Endothelial cell of umbilical vein (primary cell): Measurements from ENCODE around the gene TXNL4B. TPM values are rescaled to one million over a fixed set of nuclear protein-coding genes. Genes with fewer than 3 reads are reported as not detected.

ENCODE experiments used
- BruUV-seq: library from RNA; stranded (reverse); fragments of 400-500 nt; replicated peaks from 2 replicates; lab custom pipeline; 2021; lab: Mats Ljungman, UMichigan
- CTCF ChIA-PET: fragments of 300-600, 350-600 bp; sonication (Branson Sonifier 250); formaldehyde crosslinking; loops from one replicate; lab custom pipeline; 2021; ENCODE audit warnings: antibody characterized with exemption, inconsistent platforms; lab: Charles Lee
- POLR2A ChIA-PET: fragments of 300-600, 350-600 bp; sonication (Branson Sonifier 250); formaldehyde crosslinking; loops from one replicate; lab custom pipeline; 2021; ENCODE audit warnings: antibody characterized with exemption, inconsistent platforms; lab: Charles Lee
- DNase-seq: peaks from one replicate; pipeline ENCODE4 v3.0.0-alpha.2; 2011; ENCODE audit warnings: low read depth, low spot score
- FAIRE-seq: peaks from 2 replicates; lab custom pipeline; 2011; peaks lifted over from hg19 to GRCh38; lab: Jason Lieb, UNC
- H2AFZ ChIP-seq: 2 replicates; pipeline ENCODE4 v1.6.0; 2012; ENCODE audit warnings: low read depth, low read length, control low read depth, inconsistent platforms
- H3K27ac ChIP-seq: 2 replicates; pipeline ENCODE4 v1.5.1; 2011; ENCODE audit warnings: low read depth, mild to moderate bottlenecking, control low read depth, low read length, moderate library complexity; ENCODE audit not compliant: insufficient read depth
- H3K27me3 ChIP-seq, 2 experiments: 2 replicates each; pipeline versions ENCODE4 v1.6.0 to v1.6.1; 2011; ENCODE audit warnings: low read length in 2 of 2, mixed read lengths in 1 of 2; ENCODE audit not compliant: control insufficient read depth in 2 of 2, insufficient read depth in 2 of 2
- H3K36me3 ChIP-seq, 2 experiments: 2 replicates in 1 of 2; 3 replicates in 1 of 2; pipeline ENCODE4 v1.5.1; 2011; ENCODE audit warnings: low read length in 2 of 2, mild to moderate bottlenecking in 1 of 2, moderate library complexity in 1 of 2; ENCODE audit not compliant: control insufficient read depth in 2 of 2, insufficient read depth in 2 of 2; ENCODE audit errors: extremely low read depth in 1 of 2
- H3K4me1 ChIP-seq: 3 replicates; pipeline ENCODE4 v1.5.1; 2011; ENCODE audit warnings: mild to moderate bottlenecking, low read length; ENCODE audit not compliant: control insufficient read depth, insufficient read depth; ENCODE audit errors: extremely low read depth
- H3K4me2 ChIP-seq: 2 replicates; pipeline ENCODE4 v1.6.1; 2011; ENCODE audit warnings: low read length, control low read depth, mixed read lengths; ENCODE audit not compliant: insufficient read depth
- H3K4me3 ChIP-seq, 3 experiments: fragments of 200-600 bp in 1 of 3; sonication (generic), shearing (Covaris generic) in 1 of 3; replicated peaks in 1 of 3; 2 replicates each; pipeline ENCODE4 v1.5.1; 2011 to 2016; ENCODE audit warnings: control low read depth in 3 of 3, low read length in 3 of 3, mild to moderate bottlenecking in 2 of 3, inconsistent platforms in 1 of 3, low read depth in 1 of 3, moderate library complexity in 1 of 3; ENCODE audit not compliant: insufficient read depth in 1 of 3
- H3K79me2 ChIP-seq: 2 replicates; pipeline ENCODE4 v1.6.0; 2012; ENCODE audit warnings: low read length, inconsistent platforms; ENCODE audit not compliant: control insufficient read depth, insufficient read depth
- H3K9ac ChIP-seq: replicated peaks from 2 replicates; pipeline ENCODE3; 2011; ENCODE audit warnings: low read length, control low read depth; ENCODE audit not compliant: insufficient read depth; ENCODE audit errors: extremely low read depth
- H3K9me1 ChIP-seq: replicated peaks from 3 replicates; pipeline ENCODE4 v1.6.0; 2011; ENCODE audit warnings: mild to moderate bottlenecking, low read length; ENCODE audit not compliant: control insufficient read depth, insufficient read depth; ENCODE audit errors: extremely low read depth
- H3K9me3 ChIP-seq: replicated peaks from 2 replicates; pipeline ENCODE4 v1.5.1; 2012; ENCODE audit warnings: low read length, inconsistent platforms; ENCODE audit not compliant: control insufficient read depth, insufficient read depth
- H4K20me1 ChIP-seq: replicated peaks from 2 replicates; pipeline ENCODE3; 2011; ENCODE audit warnings: mild to moderate bottlenecking, low read length; ENCODE audit not compliant: control insufficient read depth, insufficient read depth; ENCODE audit errors: extremely low read depth
- CTCF ChIP-seq, 2 donors: IDR thresholded peaks; 1 replicate in 1 of 2; 2 replicates in 1 of 2; pipeline ENCODE4 v1.5.1; 2011; ENCODE audit warnings: low read length in 2 of 2, mild to moderate bottlenecking in 2 of 2, moderate library complexity in 2 of 2, control low read depth in 1 of 2, inconsistent platforms in 1 of 2, low read depth in 1 of 2; ENCODE audit not compliant: insufficient read depth in 1 of 2; ENCODE audit errors: extremely low read depth in 1 of 2
- EZH2 ChIP-seq: IDR thresholded peaks from 2 replicates; pipeline ENCODE4 v1.6.1; 2012; ENCODE audit warnings: borderline replicate concordance, low read depth, mild to moderate bottlenecking, moderate library complexity, low read length, inconsistent platforms; ENCODE audit not compliant: severe bottlenecking
- FOS ChIP-seq: IDR thresholded peaks from 2 replicates; pipeline ENCODE4 v1.6.1; 2011; ENCODE audit warnings: mild to moderate bottlenecking, low read length, moderate library complexity, borderline replicate concordance; ENCODE audit not compliant: insufficient read depth
- GATA2 ChIP-seq: IDR thresholded peaks from 2 replicates; pipeline ENCODE4 v1.7.0; 2011; ENCODE audit warnings: low read depth, mild to moderate bottlenecking, moderate library complexity, mixed read lengths, low read length; ENCODE audit not compliant: insufficient read length, insufficient read depth
- JUN ChIP-seq: IDR thresholded peaks from 2 replicates; pipeline ENCODE4 v1.6.1; 2011; ENCODE audit warnings: borderline replicate concordance, low read depth; ENCODE audit not compliant: insufficient read length, insufficient read depth
- MAX ChIP-seq: IDR thresholded peaks from 2 replicates; pipeline ENCODE4 v1.6.1; 2011; ENCODE audit not compliant: insufficient read depth, insufficient read length
- MYC ChIP-seq: IDR thresholded peaks from one replicate; pipeline ENCODE4 v1.6.1; 2011; ENCODE audit warnings: mild to moderate bottlenecking, low read depth, low read length
- POLR2A ChIP-seq: IDR thresholded peaks from 2 replicates; pipeline ENCODE4 v1.6.1; 2012; ENCODE audit warnings: low read depth, mild to moderate bottlenecking, control low read depth, low read length
- POLR2AphosphoS5 ChIP-seq: IDR thresholded peaks from 2 replicates; pipeline ENCODE4 v1.6.1; 2012; ENCODE audit warnings: low read depth, mild to moderate bottlenecking, control low read depth, low read length, moderate library complexity; ENCODE audit not compliant: insufficient read depth
- dilution Hi-C: fragments of 300-500 bp; cut with MboI; formaldehyde crosslinking; loops from one replicate; pipeline ENCODE4 v1.15.0; 2019; ENCODE audit warnings: low sequenced_read_pairs; ENCODE audit not compliant: extremely low pct_ligation_motif_present
- intact Hi-C: fragments of 100-400 bp; cut with micrococcal nuclease; formaldehyde crosslinking; loops from one replicate; pipeline ENCODE4 v1.10.0; 2022
- polyA plus RNA-seq, 4 experiments: library from polyadenylated mRNA; depleted of rRNA in 3 of 4; stranded (reverse) in 3 of 4; unstranded in 1 of 4; fragments of >200 nt; gene quantifications; 2 replicates each; pipeline versions ENCODE4 v1.2.1 to v1.2.3, GENCODE V29; 2011 to 2012; ENCODE audit warnings: missing spikeins in 1 of 4
- total RNA-seq: library from RNA; stranded (reverse); gene quantifications from 2 replicates; pipeline ENCODE4 v1.2.3, GENCODE V29; 2021

TXNL4B gene
- total and polyA plus RNA-seq, 2 donors (not counting 3 experiments of a cell fraction or from before 2014, with no cell fraction given), result 10.0 to 12.7 TPM

- dilution Hi-C loops (no loop called here), intact Hi-C loops (loop anchor here (5.0 to 10.0 kb wide), 3 partner anchors 169 to 973 kb away; partner anchors contain the start of gene PHLPP2)
- FAIRE-seq (no peak), DNase-seq (no peak)
- Histone ChIP-seq H4K20me1 (no peaks in the 10 kb centered on the region), H3K27ac (peak overlapping the region; percentile 80), H3K79me2 (peaks cover 60% of the 10 kb centered on the region), H3K4me3 (peak overlapping the region; percentile 59 to 98 (median 87)), H2AFZ (peak overlapping the region; percentile 60), H3K27me3 (no peaks in the 10 kb centered on the region), H3K4me1 (peaks cover 18% of the 10 kb centered on the region), H3K4me2 (peak overlapping the region; percentile 99), H3K36me3 (peaks cover 7 to 29% of the 10 kb centered on the region in 2 experiments), H3K9me1 (no peaks in the 10 kb centered on the region), H3K9ac (peak overlapping the region; percentile 91), H3K9me3 (no peaks in the 10 kb centered on the region)
- no TSS peak for BruUV-seq
- ChIA-PET POLR2A (no interaction called here), CTCF (interaction anchor here (1.1 to 1.8 kb wide), 3 partner anchors 21 to 133 kb away, joined by 4 to 8 read pairs (median 5); no protein-coding TSS in a partner anchor)
- TF ChIP-seq POLR2A, result no peak
- no peak for TF ChIP-seq CTCF (IDR thresholded peaks at IDR 0.05; ENCODE audit: extremely low read depth in 1 of 2, insufficient read depth in 1 of 2, low read depth in 1 of 2, low read length in 2 of 2)
- TF ChIP-seq EZH2, result no peak
- TF ChIP-seq MYC, result no peak
- no peak for TF ChIP-seq JUN
- TF ChIP-seq FOS, result no peak
- no peak for TF ChIP-seq POLR2AphosphoS5
- TF ChIP-seq GATA2, result no peak
- TF ChIP-seq MAX, result no peak
These were observed 818 bp upstream of the TXNL4B start for GRCh38 chr16:72094266-72094610.
